GM15510 (cell line): Measurements from ENCODE around the gene ENO3.

ENCODE experiments used
- POLR2A ChIP-seq: IDR thresholded peaks from 3 replicates; pipeline ENCODE4 v1.6.1; 2011; ENCODE audit warnings: borderline replicate concordance; ENCODE audit not compliant: insufficient read length; ENCODE audit errors: extremely low read depth

The ENO3 gene

GRCh38 chr17:4986403-4986802 is 35.5 kb downstream of the ENO3 start:
- TF ChIP-seq POLR2A, result no peak

GRCh38 chr17:4986951-4987766 is 36.2 kb downstream of the ENO3 start, which contains the start of gene CAMTA2:
TSS of gene CAMTA2 (minus strand) at chr17:4987675. CDS start at chr17:4986222, 1,453 bp downstream.
- TF ChIP-seq POLR2A, result peak; percentile 61

GRCh38 chr17:4987767-4988567 is 37.0 kb downstream of the ENO3 start:
- TF ChIP-seq POLR2A, result no peak

- no peak for TF ChIP-seq POLR2A
Measured at GRCh38 chr17:4994081-4994595, 43.2 kb downstream of the ENO3 start.

- TF ChIP-seq POLR2A, result peak; percentile 53
Measured at GRCh38 chr17:4997302-4998026, 46.5 kb downstream of the ENO3 start, which contains the start of the genes INCA1 and KIF1C. TSS of gene INCA1 (minus strand) at chr17:4997522. CDS start at chr17:4994437, 3,085 bp downstream. TSS of gene KIF1C (plus strand) at chr17:4997950. CDS start at chr17:5000247, 2,297 bp downstream.

- TF ChIP-seq POLR2A, result no peak
Measured at GRCh38 chr17:4998027-4998731, 47.3 kb downstream of the ENO3 start.

GRCh38 chr17:4998732-4999429 is 48.0 kb downstream of the ENO3 start:
- TF ChIP-seq POLR2A, result no peak

- TF ChIP-seq POLR2A, result no peak
Measured at GRCh38 chr17:4999430-5000093, 48.6 kb downstream of the ENO3 start.

- no peak for TF ChIP-seq POLR2A
Measured at GRCh38 chr17:5000237-5000639, 49.3 kb downstream of the ENO3 start.

GRCh38 chr17:5002121-5002788 is 51.3 kb downstream of the ENO3 start:
- TF ChIP-seq POLR2A, result no peak

- no peak for TF ChIP-seq POLR2A
Measured at GRCh38 chr17:5003214-5003867, 52.4 kb downstream of the ENO3 start.
